HG03108 (cell line): ENCODE measurements around the gene GCK.

Experiments
- ATAC-seq: cut with Tn5 transposase; IDR thresholded peaks from one replicate; pipeline ENCODE4 v1.9.1; 2021; ENCODE audit warnings: moderate library complexity; ENCODE audit not compliant: unreplicated experiment

The GCK gene

GRCh38 chr7:44096326-44096881, 92.8 kb downstream of the GCK start:
- no peak for ATAC-seq

DNA sequence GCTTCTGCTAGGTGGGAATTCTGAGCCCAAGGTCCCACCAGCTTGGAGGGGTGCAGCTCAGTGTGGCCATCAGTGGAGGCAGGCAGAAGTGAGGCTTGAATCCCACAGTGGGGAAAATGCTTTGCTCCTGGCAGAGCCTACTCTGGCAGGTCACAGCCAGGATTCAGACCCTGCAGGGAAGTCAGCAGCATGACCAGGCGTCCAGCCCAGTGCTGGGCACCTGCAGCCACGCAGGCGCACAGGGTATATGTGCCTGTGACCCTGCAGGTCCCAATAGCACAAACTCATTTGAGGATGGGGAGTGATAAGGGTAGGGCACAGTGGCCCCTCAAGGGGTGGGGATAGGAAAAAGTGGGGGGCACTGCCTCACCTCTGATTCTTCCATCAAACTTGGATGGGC, 93.5 kb downstream of the GCK start:
- no peak for ATAC-seq

DNA sequence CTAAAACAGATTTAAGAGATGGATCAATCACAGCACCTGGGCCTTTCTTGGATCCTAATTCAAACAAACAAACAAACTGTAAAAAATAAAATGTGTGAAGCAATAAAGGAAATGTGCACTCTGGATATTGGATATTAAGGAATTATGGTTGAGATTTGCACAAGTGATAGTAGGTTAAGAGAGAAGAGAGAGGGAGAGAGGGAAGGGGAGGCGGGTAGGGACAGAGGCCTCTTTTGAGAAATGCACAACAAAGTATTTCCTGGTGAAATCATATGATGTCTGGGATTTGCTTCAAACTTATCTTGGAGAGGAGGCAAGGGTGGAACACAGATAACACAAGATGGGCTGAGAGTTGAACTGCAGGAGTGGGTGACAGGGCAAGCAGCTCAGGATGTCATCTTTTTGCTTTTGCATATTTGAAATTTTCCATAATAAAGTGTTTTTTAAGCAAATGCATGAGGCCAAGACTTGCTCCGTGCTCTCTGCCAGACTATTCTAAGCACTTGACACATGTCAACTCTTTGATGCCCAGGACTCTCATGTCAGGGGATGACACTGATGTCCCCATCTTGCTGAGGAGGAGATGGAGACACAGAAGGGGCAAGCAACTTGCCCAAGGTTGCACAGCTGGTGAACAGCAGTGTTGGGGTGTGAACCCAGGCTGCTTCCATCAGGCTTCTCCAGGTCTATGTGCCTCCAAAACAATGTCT, 94.2 kb downstream of the GCK start:
- no peak for ATAC-seq

DNA sequence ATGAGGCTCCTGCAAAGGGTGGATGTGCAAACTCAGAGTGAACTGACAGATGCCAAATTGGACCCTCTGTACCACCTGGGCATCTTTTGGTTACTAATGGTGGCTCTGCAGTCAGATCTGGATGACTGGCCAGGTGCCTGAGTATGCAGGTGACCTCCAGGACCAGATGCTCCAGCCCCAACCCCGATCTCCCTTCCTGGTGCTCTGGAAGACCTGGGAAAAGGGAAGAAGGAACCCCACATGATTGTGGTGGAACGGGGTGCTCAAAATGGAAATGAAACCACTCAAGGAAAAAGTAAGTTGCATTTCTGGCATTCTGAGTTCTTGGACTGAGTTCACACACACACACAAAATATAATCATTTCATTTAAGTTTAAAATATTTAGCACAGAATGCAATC, 94.9 kb downstream of the GCK start:
- ATAC-seq = no peak
